ENCODE data around the gene DCAF17. TPM values are rescaled to one million over a fixed set of nuclear protein-coding genes. Genes with fewer than 3 reads are reported as not detected.

Gene DCAF17
- polyA plus RNA-seq, 1 donor from 2014 or later = 20.3 TPM

- Histone ChIP-seq H3K9me3 (ENCODE audit: low read length) (no peaks in the 10 kb centered on the region), H3K9ac (ENCODE audit: low read length) (no peak overlapping the region), H3F3A (ENCODE audit: insufficient read depth, low read length, poor library complexity, severe bottlenecking) (no peaks in the 10 kb centered on the region), H4K20me1 (ENCODE audit: insufficient read depth) (no peaks in the 10 kb centered on the region), H3K36me3 (ENCODE audit: insufficient read depth, low read length) (no peaks in the 10 kb centered on the region), H3K4me3 (ENCODE audit: low read length) (no peak overlapping the region), H3K27ac (ENCODE audit: low read length) (no peak overlapping the region), H3K4me2 (ENCODE audit: low read length) (no peak overlapping the region), H3K9me2 (ENCODE audit: insufficient read depth, low read length) (no peaks in the 10 kb centered on the region), H3K27me3 (ENCODE audit: insufficient read depth, low read depth, low read length) (no peaks in the 10 kb centered on the region), H2AFZ (ENCODE audit: low read depth, low read length) (no peak overlapping the region), H3K79me2 (replicated peaks; ENCODE audit: insufficient read depth, low read length) (no peaks in the 10 kb centered on the region)
- no peak for TF ChIP-seq EP300 (conservative IDR thresholded peaks at IDR 0.05; ENCODE audit: poor library complexity, severe bottlenecking)
- no peak for TF ChIP-seq MXI1 (conservative IDR thresholded peaks at IDR 0.05; ENCODE audit: poor library complexity, severe bottlenecking)
- no peak for TF ChIP-seq TAF1 (IDR thresholded peaks at IDR 0.05; ENCODE audit: low read depth)
- no peak for TF ChIP-seq REST (IDR thresholded peaks at IDR 0.05; ENCODE audit: borderline replicate concordance)
- TF ChIP-seq RAD21 (conservative IDR thresholded peaks at IDR 0.05) = no peak
- TF ChIP-seq SMC3 (conservative IDR thresholded peaks at IDR 0.05; ENCODE audit: poor library complexity) = no peak
- TF ChIP-seq, protein P1, sequence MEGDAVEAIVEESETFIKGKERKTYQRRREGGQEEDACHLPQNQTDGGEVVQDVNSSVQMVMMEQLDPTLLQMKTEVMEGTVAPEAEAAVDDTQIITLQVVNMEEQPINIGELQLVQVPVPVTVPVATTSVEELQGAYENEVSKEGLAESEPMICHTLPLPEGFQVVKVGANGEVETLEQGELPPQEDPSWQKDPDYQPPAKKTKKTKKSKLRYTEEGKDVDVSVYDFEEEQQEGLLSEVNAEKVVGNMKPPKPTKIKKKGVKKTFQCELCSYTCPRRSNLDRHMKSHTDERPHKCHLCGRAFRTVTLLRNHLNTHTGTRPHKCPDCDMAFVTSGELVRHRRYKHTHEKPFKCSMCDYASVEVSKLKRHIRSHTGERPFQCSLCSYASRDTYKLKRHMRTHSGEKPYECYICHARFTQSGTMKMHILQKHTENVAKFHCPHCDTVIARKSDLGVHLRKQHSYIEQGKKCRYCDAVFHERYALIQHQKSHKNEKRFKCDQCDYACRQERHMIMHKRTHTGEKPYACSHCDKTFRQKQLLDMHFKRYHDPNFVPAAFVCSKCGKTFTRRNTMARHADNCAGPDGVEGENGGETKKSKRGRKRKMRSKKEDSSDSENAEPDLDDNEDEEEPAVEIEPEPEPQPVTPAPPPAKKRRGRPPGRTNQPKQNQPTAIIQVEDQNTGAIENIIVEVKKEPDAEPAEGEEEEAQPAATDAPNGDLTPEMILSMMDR (IDR thresholded peaks at IDR 0.05; ENCODE audit: poor library complexity, severe bottlenecking) = no peak
- TF ChIP-seq EZH2 (IDR thresholded peaks at IDR 0.05; ENCODE audit: borderline replicate concordance, insufficient read depth, low read length, poor library complexity, severe bottlenecking) = no peak
- no peak for TF ChIP-seq POLR2AphosphoS5 (IDR thresholded peaks at IDR 0.05)
Measured at GRCh38 chr2:171407030-171407675, 26.9 kb upstream of the DCAF17 start.

GRCh38 chr2:171407676-171408044 is 26.4 kb upstream of the DCAF17 start:
- no peak overlapping the region for H3K4me2 ChIP-seq (ENCODE audit: low read length)
- H3K9me2 ChIP-seq (ENCODE audit: insufficient read depth, low read length) = no peaks in the 10 kb centered on the region
- TF ChIP-seq, protein P1 (IDR thresholded peaks at IDR 0.05; ENCODE audit: poor library complexity, severe bottlenecking) = no peak
- TF ChIP-seq REST (IDR thresholded peaks at IDR 0.05; ENCODE audit: borderline replicate concordance) (no peak), SMC3 (conservative IDR thresholded peaks at IDR 0.05; ENCODE audit: poor library complexity) (no peak), TAF1 (IDR thresholded peaks at IDR 0.05; ENCODE audit: low read depth) (no peak), POLR2AphosphoS5 (IDR thresholded peaks at IDR 0.05) (no peak), MXI1 (conservative IDR thresholded peaks at IDR 0.05; ENCODE audit: poor library complexity, severe bottlenecking) (no peak), EZH2 (IDR thresholded peaks at IDR 0.05; ENCODE audit: borderline replicate concordance, insufficient read depth, low read length, poor library complexity, severe bottlenecking) (no peak), EP300 (conservative IDR thresholded peaks at IDR 0.05; ENCODE audit: poor library complexity, severe bottlenecking) (no peak), RAD21 (conservative IDR thresholded peaks at IDR 0.05) (no peak)
- no peak overlapping the region for H3K4me3 ChIP-seq (ENCODE audit: low read length)
- no peaks in the 10 kb centered on the region for H3K79me2 ChIP-seq (replicated peaks; ENCODE audit: insufficient read depth, low read length)
- no peaks in the 10 kb centered on the region for H3K36me3 ChIP-seq (ENCODE audit: insufficient read depth, low read length)
- H4K20me1 ChIP-seq (ENCODE audit: insufficient read depth) = no peaks in the 10 kb centered on the region
- H3K9me3 ChIP-seq (ENCODE audit: low read length) = no peaks in the 10 kb centered on the region
- no peak overlapping the region for H3K27ac ChIP-seq (ENCODE audit: low read length)
- no peak overlapping the region for H2AFZ ChIP-seq (ENCODE audit: low read depth, low read length)
- no peak overlapping the region for H3K9ac ChIP-seq (ENCODE audit: low read length)
- H3K27me3 ChIP-seq (ENCODE audit: insufficient read depth, low read depth, low read length) = no peaks in the 10 kb centered on the region
- no peaks in the 10 kb centered on the region for H3F3A ChIP-seq (ENCODE audit: insufficient read depth, low read length, poor library complexity, severe bottlenecking)
